NCI-H1436 (cell line): ENCODE measurements around the gene CREB3L2.
"Not testable (repeated sequence)": the region's sequence is repeated elsewhere in the genome, so short reads cannot be mapped to it uniquely, and the experiment has no call there.

ENCODE experiments used
- DNase-seq: peaks from one replicate; lab custom pipeline; 2025; lab: John Stamatoyannopoulos, UW

The CREB3L2 gene

GRCh38 chr7:137836541-137836940 is 165.3 kb downstream of the CREB3L2 start:
- DNase-seq, result no peak

- DNase-seq, result no peak
Observed at GRCh38 chr7:137836113-137836509, 165.8 kb downstream of the CREB3L2 start.

- no peak for DNase-seq
Observed at GRCh38 chr7:137835486-137836112, 166.3 kb downstream of the CREB3L2 start.

GRCh38 chr7:137834552-137834951 is 167.3 kb downstream of the CREB3L2 start:
- no peak for DNase-seq

GRCh38 chr7:137832990-137833389 is 168.9 kb downstream of the CREB3L2 start:
- DNase-seq, result not testable (repeated sequence)

- no peak for DNase-seq
Observed at GRCh38 chr7:137832382-137832781, 169.5 kb downstream of the CREB3L2 start.

- DNase-seq, result not testable (repeated sequence)
Observed at GRCh38 chr7:137831555-137831954, 170.3 kb downstream of the CREB3L2 start.

GRCh38 chr7:137829337-137829992 is 172.4 kb downstream of the CREB3L2 start:
- DNase-seq, result no peak

GRCh38 chr7:137828456-137828855 is 173.4 kb downstream of the CREB3L2 start:
- no peak for DNase-seq

GRCh38 chr7:137825489-137825888 is 176.4 kb downstream of the CREB3L2 start:
- DNase-seq, result no peak
